ENCODE results near the gene SERF2. TPM values are rescaled to one million over a fixed set of nuclear protein-coding genes. Genes with fewer than 3 reads are reported as not detected.
"Not testable (repeated sequence)": the region's sequence is repeated elsewhere in the genome, so short reads cannot be mapped to it uniquely, and the experiment has no call there.

SERF2 gene
- total RNA-seq, 1 donor from 2014 or later, result 845 TPM

- H3K4me1 Mint-ChIP-seq (ENCODE audit: unreplicated experiment), result peaks cover 9% of the 10 kb centered on the region
- H3K4me3 Mint-ChIP-seq (ENCODE audit: unreplicated experiment), result no peak overlapping the region
- peaks cover 7% of the 10 kb centered on the region for H3K36me3 Mint-ChIP-seq (ENCODE audit: low read depth, unreplicated experiment)
- peaks cover 2% of the 10 kb centered on the region for H3K27me3 Mint-ChIP-seq (ENCODE audit: unreplicated experiment)
- no peak for TF ChIP-seq CTCF (IDR thresholded peaks at IDR 0.05; ENCODE audit: unreplicated experiment)
- no peak for DNase-seq (ENCODE audit: low spot score)
- no peak overlapping the region for H3K27ac Mint-ChIP-seq (ENCODE audit: unreplicated experiment)
- H3K9me3 Mint-ChIP-seq (ENCODE audit: unreplicated experiment), result no peaks in the 10 kb centered on the region
These were observed 29.4 kb downstream of the SERF2 start for GRCh38 chr15:43821505-43821904.

- Mint-ChIP-seq H3K27me3 (ENCODE audit: unreplicated experiment) (peaks cover 2% of the 10 kb centered on the region), H3K36me3 (ENCODE audit: low read depth, unreplicated experiment) (peaks cover 4% of the 10 kb centered on the region), H3K4me3 (ENCODE audit: unreplicated experiment) (peak within 1 kb of the TSS; percentile 100), H3K4me1 (ENCODE audit: unreplicated experiment) (peaks cover 9% of the 10 kb centered on the region), H3K9me3 (ENCODE audit: unreplicated experiment) (no peaks in the 10 kb centered on the region), H3K27ac (ENCODE audit: unreplicated experiment) (peak within 1 kb of the TSS; percentile 99)
- DNase-seq (ENCODE audit: low spot score), result peak; percentile 76
- TF ChIP-seq CTCF (IDR thresholded peaks at IDR 0.05; ENCODE audit: unreplicated experiment), result no peak
These were observed 32.5 kb downstream of the SERF2 start, which contains the start of gene MFAP1 for GRCh38 chr15:43824302-43825246. Gene MFAP1 (minus strand): TSS chr15:43824690. CDS start chr15:43824569, 121 bp downstream.

GRCh38 chr15:43825305-43825704 lies 33.2 kb downstream of the SERF2 start:
- H3K4me1 Mint-ChIP-seq (ENCODE audit: unreplicated experiment); H3K27ac Mint-ChIP-seq (ENCODE audit: unreplicated experiment); H3K27me3 Mint-ChIP-seq (ENCODE audit: unreplicated experiment); H3K4me3 Mint-ChIP-seq (ENCODE audit: unreplicated experiment); H3K9me3 Mint-ChIP-seq (ENCODE audit: unreplicated experiment); H3K36me3 Mint-ChIP-seq (ENCODE audit: low read depth, unreplicated experiment); DNase-seq (ENCODE audit: low spot score): not testable (repeated sequence)

GRCh38 chr15:43826029-43826507 lies 33.9 kb downstream of the SERF2 start:
- no peak overlapping the region for H3K27ac Mint-ChIP-seq (ENCODE audit: unreplicated experiment)

More at GRCh38 chr15:43826029-43826507, 33.9 kb downstream of the SERF2 start:
- H3K27me3 Mint-ChIP-seq (ENCODE audit: unreplicated experiment), result peaks cover 2% of the 10 kb centered on the region
- DNase-seq (ENCODE audit: low spot score), result no peak
- TF ChIP-seq CTCF (IDR thresholded peaks at IDR 0.05; ENCODE audit: unreplicated experiment), result no peak
- peaks cover 9% of the 10 kb centered on the region for H3K4me1 Mint-ChIP-seq (ENCODE audit: unreplicated experiment)
- H3K4me3 Mint-ChIP-seq (ENCODE audit: unreplicated experiment), result no peak overlapping the region
- no peaks in the 10 kb centered on the region for H3K9me3 Mint-ChIP-seq (ENCODE audit: unreplicated experiment)
- H3K36me3 Mint-ChIP-seq (ENCODE audit: low read depth, unreplicated experiment), result peaks cover 4% of the 10 kb centered on the region
